GM19035 (cell line): ENCODE data around the gene STK11.

Experiments
- ATAC-seq: cut with Tn5 transposase; IDR thresholded peaks from one replicate; pipeline ENCODE4 v1.9.1; 2021; ENCODE audit not compliant: unreplicated experiment

The STK11 gene, protein sequence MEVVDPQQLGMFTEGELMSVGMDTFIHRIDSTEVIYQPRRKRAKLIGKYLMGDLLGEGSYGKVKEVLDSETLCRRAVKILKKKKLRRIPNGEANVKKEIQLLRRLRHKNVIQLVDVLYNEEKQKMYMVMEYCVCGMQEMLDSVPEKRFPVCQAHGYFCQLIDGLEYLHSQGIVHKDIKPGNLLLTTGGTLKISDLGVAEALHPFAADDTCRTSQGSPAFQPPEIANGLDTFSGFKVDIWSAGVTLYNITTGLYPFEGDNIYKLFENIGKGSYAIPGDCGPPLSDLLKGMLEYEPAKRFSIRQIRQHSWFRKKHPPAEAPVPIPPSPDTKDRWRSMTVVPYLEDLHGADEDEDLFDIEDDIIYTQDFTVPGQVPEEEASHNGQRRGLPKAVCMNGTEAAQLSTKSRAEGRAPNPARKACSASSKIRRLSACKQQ

DNA sequence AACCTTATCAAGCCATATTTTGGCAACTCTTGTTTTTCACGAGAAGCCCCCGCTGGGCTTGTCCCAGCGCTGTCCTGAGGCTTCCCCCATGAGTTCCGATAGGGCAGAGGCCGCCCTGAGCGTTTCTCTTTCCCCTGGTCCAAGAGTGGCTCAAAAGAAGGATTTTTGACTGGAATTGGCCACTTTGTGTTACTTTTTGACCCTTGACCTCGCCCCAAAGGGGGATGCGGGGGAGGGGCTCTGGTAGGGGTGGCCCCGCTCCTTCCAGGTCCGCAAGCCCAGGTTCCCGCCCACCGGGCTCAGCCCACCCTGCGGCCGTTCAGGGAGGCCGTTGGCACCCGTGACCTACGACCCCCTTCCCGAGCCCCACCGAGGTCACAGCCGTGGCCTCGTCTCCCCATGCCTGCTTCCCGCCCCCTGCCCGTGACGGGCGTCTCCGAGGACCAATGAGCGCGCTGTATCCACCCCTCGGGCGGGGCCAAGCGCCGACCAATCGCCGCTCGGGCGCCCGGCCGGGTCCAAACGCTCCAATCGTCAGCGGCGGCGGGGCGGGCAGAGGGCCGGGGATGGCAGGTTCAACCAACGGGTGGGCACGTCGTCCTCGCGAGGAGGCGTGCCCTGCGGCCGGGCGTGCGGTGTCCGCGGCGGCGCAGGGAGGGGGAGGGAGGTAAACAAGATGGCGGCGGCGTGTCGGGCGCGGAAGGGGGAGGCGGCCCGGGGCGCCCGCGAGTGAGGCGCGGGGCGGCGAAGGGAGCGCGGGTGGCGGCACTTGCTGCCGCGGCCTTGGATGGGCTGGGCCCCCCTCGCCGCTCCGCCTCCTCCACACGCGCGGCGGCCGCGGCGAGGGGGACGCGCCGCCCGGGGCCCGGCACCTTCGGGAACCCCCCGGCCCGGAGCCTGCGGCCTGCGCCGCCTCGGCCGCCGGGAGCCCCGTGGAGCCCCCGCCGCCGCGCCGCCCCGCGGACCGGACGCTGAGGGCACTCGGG lies at the start of gene STK11:
Gene STK11, plus strand, starts transcription at position 665 of the 986 bp plus-strand sequence. CDS start 1,136 bp downstream, outside the sequence.
- peak; percentile 86 for ATAC-seq

DNA sequence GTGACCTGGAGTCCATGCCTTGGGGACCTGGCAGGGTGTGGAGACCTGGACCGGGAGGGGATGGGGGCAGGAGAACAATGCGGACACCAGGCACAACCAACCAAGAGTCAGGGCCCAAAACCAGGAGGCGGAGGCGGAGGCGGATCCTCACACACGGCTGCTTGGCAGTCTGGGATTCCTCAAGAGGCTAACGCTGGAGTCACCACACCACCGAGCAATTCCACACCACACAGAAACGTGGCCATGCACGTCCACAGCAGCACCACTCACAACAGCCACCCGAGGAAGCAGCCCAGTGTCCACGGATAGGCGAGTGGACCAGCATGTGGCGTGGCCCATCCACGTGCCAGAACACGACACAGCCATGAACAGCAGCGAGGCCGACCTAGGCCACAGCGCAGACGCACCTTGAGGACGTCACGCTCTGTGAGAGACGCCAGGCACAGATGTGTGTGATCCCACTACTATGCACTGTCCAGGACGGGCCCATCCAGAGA lies 49.2 kb upstream of the STK11 start:
- no peak for ATAC-seq

DNA sequence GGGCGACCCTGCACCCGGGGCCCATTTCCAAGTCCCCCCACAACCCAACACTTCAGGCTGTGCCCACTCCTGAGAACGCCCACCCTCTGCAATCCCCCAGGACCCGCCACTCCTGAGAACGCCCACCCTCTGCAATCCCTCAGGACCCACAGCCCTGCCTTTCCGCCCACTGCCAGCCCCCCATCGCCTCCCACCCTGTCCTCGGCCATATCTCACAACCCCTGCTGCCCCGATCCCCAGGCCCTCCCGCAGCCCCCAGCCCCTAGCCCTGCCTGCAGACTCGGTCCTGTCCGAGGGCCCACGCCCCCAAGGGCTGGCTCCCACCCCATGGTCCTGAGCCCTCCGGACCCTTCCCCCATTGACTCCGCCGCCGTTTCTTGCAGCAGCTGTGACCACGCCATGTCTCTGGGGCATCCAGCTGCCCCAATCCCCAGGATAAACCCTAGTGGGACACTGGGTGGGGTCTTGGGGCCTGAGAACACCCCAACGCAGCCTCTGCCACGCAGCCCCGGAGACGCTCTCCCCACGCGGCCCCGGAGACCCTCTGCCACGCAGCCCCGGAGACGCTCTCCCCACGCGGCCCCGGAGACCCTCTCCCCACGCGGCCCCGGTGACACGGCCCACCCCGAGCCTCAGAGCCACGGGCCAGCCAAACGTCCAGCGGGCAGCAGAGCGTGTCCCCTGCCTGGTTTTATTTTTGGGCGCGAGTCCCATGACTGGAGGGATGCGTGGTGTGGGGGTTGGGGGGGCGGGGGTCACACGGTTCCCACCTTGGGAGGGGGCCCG lies 48.6 kb upstream of the STK11 start:
- ATAC-seq = no peak

DNA sequence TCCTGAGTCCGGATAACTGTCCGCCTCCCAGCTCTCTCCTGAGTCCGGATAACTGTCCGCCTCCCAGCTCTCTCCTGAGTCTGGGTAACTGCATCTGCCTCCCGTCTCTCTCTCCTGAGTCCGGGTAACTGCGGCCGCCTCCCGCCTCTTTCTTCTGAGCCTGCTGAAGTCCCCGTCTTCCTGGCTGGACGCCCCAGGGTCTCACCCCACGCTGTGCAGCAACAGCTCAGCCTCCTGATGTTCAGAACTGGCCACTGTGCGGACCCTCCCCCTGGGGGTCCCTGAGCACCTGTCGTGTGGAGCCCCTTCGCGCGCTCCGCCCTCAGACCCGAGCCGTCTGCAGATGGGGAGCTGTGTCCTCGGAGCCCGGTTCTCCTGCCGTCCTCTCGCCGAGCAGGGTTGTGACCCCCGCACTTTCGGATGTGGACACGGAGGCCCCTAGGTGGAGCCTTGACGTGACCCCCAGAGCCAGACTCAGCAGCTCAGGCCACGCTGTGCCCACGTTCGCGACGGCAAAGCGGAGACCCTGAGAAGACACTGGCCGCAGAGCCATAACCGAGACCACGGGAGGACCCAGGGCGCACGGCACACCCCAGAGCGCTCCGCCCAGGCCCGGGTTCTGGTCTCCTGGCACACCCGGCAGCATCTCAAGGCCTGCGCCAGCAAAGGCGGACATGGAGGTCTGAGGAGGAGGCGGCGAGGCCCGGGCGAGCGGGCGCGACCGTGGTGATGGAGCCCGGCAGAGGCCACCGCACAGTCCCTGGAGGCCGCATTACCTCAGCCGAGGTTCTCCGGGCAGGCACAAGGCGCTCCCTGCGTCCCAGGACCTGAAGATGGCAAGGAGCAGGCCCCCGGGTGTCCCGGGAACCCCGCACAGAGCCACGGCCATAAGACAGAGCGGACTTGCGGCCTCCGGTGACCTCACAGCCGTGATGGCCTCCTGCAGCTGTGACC lies 47.4 kb upstream of the STK11 start:
- no peak for ATAC-seq

DNA sequence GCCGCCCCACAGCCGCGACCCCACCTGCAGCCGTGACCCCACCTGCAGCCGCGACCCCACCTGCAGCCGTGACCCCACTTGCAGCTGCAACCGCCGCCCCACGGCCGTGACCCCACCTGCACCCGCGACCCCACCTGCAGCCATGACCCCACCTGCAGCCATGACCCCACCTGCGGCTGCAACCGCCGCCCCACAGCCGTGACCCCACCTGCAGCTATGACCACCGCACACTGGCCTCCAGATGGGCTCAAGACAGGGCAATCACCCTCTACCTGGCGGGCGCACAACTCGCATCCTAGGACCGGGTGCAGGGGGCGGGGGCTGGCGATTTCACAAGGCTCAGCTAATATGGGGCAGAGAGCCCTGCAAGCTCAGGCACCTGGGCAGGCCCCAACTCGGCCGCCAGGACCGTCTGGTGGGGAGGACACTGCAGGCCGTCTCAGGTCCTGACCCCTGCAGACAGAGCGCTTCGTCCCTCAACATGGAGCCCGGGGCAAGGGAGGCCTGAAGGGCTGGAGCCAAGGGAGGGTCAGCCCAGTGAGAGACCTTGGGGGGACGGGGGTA lies 46.6 kb upstream of the STK11 start:
- ATAC-seq = no peak

DNA sequence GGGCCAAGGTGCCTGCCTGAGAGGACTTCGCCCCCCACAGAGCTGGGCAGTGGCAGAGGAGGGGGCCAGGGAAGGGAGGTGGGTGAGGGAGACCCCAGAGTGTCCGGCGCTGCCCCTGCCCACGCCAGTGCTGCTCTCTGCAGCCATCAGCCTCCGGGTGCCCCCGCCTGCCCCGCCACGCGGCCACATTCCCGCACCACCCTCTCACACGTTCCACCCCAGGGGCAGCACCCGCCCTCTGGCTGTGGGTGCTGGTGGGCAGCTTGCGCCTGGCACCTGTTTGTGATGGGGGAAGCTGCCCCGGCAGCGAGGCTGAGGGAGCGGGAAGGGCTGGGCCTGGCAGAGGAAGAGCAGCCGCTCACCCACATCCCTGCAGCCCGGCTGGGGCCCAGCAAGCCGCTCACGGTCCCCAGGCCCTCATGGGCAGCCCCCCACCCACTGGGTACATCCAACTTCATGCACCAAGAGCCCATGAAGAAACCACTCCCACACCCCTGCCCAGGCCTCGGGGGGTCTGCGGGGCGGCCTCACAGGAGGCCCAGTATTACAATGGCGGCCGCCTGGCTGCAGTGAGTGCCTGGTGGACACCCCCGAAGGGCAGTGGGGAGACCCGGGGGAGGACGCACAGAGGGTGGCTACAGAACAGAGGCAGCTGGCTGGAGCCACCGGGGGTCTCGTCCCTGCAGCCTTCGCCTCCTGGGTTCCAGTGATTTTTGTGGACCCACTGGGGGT lies 45.5 kb upstream of the STK11 start:
- no peak for ATAC-seq

DNA sequence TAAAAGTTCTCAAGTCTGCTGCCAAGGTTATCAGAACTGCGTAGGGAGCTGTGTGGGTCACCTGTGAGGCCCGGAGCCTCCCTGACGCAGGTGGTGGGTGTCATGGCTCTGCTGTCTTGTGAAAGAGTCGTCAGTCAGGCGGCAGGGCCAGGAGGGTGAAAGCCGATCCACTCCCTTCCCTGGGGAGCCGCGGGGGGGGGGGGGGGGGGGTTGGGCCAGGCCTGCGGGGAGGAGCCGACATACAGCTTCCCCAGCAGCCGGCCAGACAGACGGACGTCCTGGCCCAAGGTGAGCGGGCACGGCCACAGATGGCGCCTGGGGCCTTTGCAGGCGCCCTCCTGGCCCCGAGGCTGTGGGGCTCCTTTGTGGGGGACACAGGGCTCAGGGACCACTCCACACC lies 43.9 kb upstream of the STK11 start:
- no peak for ATAC-seq

DNA sequence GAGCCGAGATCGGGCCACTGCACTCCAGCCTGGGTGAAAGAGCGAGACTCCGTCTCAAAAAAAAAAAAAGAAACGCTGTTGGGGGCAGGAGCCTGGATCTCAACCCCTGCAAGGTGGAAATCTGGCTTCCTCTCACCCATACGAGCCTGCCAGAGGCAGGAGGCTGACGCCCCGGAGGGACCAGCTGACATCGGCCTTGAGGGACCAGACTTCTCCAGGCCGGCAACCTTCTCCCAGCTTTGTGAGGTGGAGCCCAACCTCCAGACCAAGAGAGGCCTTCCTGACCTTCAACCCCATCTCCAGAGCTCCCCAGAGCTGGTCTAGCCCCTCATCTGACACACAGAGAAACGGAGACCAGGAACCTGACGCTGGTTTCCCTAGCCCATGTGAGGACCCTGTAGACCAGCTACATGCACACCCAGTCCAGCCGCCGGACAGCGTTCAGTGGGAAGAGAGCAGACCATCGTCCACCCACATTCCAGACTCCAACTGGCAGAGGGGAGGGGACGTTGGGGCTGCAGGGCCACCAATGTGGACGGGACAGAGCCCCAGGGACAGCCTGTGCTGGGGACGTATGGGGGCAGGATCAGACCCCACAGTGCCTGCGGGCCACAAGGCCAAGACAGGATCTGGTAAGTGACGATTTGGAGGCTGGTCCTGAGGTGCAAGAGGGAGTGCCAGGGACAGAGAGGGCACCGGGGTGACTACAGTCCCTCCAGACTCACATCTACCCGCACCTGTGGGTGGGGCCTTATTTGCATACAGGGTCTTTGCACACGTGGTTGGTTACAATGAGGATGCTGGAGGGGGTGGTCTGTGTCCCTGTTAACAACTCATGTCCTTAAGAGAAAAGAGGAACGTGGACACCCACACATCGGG lies 42.9 kb upstream of the STK11 start:
- ATAC-seq = no peak

DNA sequence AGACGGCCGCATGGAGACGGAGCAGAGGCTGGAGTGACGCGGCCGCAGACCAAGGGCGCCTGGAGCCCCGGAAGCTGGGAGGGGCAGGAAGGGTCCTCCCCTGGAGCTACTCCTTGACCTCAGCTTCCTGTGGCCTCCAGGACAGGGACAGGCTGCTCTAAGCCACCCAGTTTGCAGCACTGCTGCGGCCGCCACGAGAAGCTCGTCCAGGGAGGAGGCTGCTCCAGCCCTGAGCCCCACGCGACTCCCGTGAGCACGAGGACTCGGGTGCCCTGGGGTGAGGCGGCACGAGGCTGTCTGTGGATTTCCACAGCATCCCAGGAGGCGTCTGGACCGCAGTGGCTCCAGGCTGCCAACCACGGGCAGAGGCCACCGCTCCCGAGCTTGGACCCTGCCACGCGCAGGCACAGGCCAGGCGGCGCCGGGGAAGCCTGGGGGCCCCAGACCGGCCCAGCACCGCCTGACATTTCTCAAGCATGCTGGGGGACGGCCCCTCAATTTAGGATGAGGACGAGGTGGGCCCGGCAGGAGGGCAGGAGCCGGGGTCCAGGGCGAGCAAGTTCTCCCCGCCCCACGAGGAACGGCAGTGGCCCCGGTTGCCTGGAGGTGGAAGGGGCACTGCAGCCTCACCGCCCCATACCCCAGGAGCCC lies 42.2 kb upstream of the STK11 start:
- ATAC-seq = no peak

DNA sequence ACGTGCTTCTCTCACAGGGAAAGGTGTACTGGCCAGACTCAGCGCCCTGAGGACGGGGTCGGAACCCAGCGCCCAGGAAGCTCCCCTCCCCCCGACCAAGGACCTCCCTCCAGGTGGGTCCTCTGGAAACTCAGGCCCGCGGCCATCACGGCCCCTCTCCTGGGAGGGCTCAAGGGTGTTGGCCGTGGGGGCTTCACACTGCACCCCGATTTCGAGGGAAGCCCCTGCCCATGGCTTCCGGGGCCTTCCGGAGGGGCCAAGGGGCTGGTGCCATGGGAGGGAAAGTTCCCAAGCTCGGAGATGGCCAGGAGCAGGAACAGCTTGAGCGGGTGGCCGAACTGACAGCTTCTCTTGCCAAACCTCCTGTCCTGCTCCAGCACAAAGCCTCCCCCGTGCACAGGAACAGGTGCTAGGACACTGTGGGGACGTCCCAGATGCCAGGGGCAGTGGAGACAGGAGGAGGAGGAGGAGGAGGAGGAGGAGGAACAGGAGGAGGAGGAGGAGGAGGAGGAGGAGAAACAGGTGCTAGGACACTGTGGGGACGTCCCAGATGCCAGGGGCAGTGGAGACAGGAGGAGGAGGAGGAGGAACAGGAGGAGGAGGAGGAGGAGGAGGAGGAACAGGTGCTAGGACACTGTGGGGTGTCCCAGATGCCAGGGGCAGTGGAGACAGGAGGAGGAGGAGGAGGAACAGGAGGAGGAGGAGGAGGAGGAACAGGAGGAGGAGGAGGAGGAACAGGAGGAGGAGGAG lies 41.5 kb upstream of the STK11 start:
- ATAC-seq = no peak

DNA sequence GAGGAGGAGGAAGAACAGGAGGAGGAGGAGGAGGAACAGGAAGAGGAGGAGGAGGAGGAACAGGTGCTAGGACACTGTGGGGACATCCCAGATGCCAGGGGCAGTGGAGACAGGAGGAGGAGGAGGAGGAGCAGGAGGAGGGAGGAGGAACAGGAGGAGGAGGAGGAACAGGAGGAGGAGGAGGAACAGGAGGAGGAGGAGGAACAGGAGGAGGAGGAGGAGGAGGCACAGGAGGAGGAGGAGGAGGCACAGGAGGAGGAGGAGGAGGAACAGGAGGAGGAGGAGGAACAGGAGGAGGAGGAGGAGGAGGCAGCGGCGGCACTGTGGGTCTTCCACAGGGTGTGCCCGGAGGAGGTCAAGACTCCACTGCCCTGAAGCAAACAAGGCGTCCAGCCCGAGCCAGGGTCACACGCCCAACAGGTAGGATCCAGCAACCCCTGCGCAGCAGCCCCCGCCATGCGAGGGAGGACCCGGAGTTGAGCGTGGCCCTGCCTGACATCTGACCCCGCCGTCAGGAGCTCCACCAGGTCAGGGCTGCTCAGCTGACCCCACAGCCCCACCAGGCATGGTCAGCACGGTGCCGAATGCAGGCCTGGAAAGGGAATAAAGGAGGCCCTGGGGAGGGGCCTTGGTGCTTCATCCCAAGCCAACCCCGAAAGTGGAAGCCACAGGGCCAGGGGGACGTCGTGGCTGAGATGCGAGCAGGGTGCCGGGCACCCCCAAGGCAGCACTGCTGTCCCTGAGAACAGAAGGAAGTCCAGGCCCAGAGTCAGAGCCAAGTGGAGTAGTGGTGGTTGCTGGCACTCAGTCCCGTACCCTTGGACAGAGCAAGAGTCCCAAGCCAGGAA lies 40.7 kb upstream of the STK11 start:
- ATAC-seq = no peak

DNA sequence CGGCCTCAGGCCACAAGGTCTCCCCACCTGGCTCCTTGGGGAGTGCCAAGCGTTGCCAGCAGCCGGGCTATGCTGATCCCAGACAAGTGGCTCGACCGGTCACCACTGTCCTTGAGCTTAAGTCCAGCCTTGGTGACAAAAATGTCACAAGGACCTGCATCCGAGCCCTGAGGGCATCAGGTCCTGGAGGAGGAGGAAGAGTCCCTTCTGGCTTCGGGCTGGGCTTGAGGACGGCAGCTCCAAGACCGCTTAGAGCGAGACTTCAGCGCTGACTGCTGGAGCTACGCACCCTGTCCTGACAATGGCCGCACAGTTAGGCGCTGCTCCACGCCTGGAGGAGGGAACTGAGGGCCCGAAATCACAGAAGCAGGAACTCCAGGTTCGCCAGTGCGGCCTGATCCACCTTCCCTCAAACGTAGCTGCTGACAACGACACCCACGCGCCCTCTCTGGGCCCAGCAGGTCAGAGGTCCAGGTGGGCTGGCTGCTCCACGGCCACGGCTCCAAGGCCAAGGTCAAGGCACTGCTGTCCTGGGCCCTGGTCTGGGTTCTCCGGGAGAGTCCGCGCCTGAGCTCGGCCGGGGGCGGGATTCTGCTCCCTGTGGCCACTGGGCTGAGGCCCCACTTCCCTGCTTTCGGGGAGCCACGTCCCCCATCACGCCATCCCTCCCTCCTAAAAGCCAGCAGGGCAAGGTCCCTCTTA lies 38.6 kb upstream of the STK11 start:
- no peak for ATAC-seq

DNA sequence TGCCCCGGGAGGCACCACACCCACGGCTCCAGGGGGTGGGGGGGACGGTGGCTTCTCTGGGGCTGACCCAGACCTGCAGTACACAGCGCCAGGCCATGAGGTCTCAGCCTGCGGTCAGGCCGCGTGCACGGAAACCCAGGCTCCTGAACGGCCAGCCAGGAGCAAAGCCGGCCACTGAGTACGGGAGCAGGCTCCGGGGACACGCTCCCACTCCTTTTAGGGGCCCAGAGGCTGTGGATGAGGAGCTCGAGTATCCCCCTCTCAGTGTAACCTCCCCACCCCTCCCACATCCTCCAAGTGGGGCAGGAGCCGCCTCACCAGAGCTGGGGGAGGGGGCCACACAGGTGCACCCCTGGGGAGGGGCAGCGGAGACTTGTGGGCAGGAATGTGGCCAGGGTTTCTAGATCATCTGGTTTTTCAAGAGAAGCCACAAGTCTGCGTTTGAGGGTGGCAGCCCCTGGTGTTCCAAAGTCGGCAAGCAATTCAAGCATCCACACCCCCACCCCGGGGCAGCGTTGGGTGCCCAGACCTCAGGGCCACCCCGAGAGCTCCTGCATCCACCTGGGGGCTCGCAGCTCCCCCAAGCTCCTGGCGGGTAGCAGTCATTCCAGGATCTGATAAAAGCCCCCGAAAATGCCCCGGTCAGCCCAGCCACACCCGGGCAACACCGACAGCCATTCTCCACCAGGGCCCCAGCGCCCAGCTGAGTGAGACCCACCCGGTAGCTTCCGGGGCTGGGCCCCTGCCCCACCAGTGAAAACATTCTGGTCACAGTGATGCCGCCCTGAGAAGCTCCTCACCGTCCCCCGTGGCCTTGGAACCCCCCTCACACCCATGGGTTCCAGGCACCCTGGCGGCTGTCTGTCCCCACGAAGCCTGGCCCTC lies 37.6 kb upstream of the STK11 start:
- ATAC-seq = no peak
